HepG2 (cell line): ENCODE results near the gene SCYL1. TPM values are rescaled to one million over a fixed set of nuclear protein-coding genes. Genes with fewer than 3 reads are reported as not detected.

Source experiments
- CHD2 ChIP-seq: IDR thresholded peaks from 2 replicates; pipeline ENCODE4 v1.6.1; 2011; ENCODE audit warnings: low read depth, low read length, improper control_type of control experiment
- ETV5 ChIP-seq: IDR thresholded peaks from 2 replicates; pipeline ENCODE4 v1.6.1; 2018; ENCODE audit warnings: missing biosample characterization, missing genetic modification reagents, inconsistent platforms, borderline replicate concordance
- GFI1 ChIP-seq: sonication (generic); formaldehyde crosslinking; IDR thresholded peaks from 2 replicates; pipeline ENCODE4 v1.5.0; 2020; ENCODE audit warnings: missing genetic modification reagents, mild to moderate bottlenecking, borderline replicate concordance
- IKZF4 ChIP-seq: sonication (generic); formaldehyde crosslinking; IDR thresholded peaks from 2 replicates; pipeline ENCODE4 v1.5.1; 2020; ENCODE audit warnings: borderline replicate concordance, mild to moderate bottlenecking, low read depth, missing genetic modification reagents; ENCODE audit errors: not compliant biosample characterization
- PHF5A ChIP-seq: IDR thresholded peaks from one replicate; pipeline ENCODE4 v1.6.1; 2018; ENCODE audit warnings: low read depth, missing genetic modification reagents; ENCODE audit not compliant: unreplicated experiment
- RFX1 ChIP-seq: fragments of 450-650 bp; IDR thresholded peaks from 2 replicates; pipeline ENCODE4 v1.6.1; 2017
- SAFB2 ChIP-seq: sonication (generic); formaldehyde crosslinking; IDR thresholded peaks from 2 replicates; pipeline ENCODE4 v1.5.1; 2020; ENCODE audit warnings: missing genetic modification reagents, low read depth, mild to moderate bottlenecking, borderline replicate concordance
- SOX5 ChIP-seq: IDR thresholded peaks from 2 replicates; pipeline ENCODE4 v1.6.1; 2016; ENCODE audit warnings: borderline replicate concordance
- SRSF4 ChIP-seq: fragments of 200-400 bp; formaldehyde crosslinking; IDR thresholded peaks from one replicate; pipeline ENCODE4 v1.6.1; 2018; ENCODE audit warnings: mild to moderate bottlenecking, low read depth, low read length, moderate library complexity; ENCODE audit not compliant: poor library complexity, severe bottlenecking
- SRSF9 ChIP-seq: fragments of 200-400 bp; formaldehyde crosslinking; IDR thresholded peaks from 2 replicates; pipeline ENCODE4 v1.6.1; 2018; ENCODE audit warnings: borderline replicate concordance, mild to moderate bottlenecking, low read depth, low read length; ENCODE audit not compliant: insufficient read depth, poor library complexity, severe bottlenecking
- THAP11 ChIP-seq: IDR thresholded peaks from 2 replicates; pipeline ENCODE4 v1.6.1; 2016; ENCODE audit warnings: missing biosample characterization, missing genetic modification reagents
- TRAFD1 ChIP-seq: sonication (generic); formaldehyde crosslinking; IDR thresholded peaks from 2 replicates; pipeline ENCODE4 v1.5.1; 2020; ENCODE audit warnings: missing genetic modification reagents, mild to moderate bottlenecking, borderline replicate concordance
- ZBTB37 ChIP-seq: sonication (generic); formaldehyde crosslinking; IDR thresholded peaks from 2 replicates; pipeline ENCODE4 v1.4.0; 2020; ENCODE audit warnings: mild to moderate bottlenecking, missing genetic modification reagents
- ZNF652 ChIP-seq: IDR thresholded peaks from 2 replicates; pipeline ENCODE4 v1.6.1; 2016; ENCODE audit warnings: low read depth, borderline replicate concordance
- ZNF761 ChIP-seq: sonication (generic); formaldehyde crosslinking; conservative IDR thresholded peaks from 2 replicates; pipeline ENCODE4 v1.4.0; 2020; ENCODE audit warnings: mild to moderate bottlenecking, missing genetic modification reagents
- polyA plus RNA-seq, 8 experiments: library from polyadenylated mRNA; depleted of rRNA in 3 of 8; stranded (reverse) in 7 of 8; unstranded in 1 of 8; fragments of >200 nt; fragmentation: Illumina TruSeq in 4 of 8; extraction: Trizol in 4 of 8; gene quantifications; 2 replicates each; pipeline versions ENCODE4 v1.2.1 to v1.2.3, GENCODE V29; 2011 to 2016; ENCODE audit warnings: low read depth in 4 of 8, missing spikeins in 1 of 8, mixed read lengths in 1 of 8; ENCODE audit not compliant: insufficient read depth in 1 of 8
- total RNA-seq, 5 experiments: library from RNA; depleted of rRNA; stranded (reverse); fragments of >200 nt; fragmentation: Illumina TruSeq; extraction: Trizol; gene quantifications; 2 replicates each; pipeline ENCODE4 v1.2.3, GENCODE V29; 2016; ENCODE audit warnings: low read depth in 1 of 5
- TF ChIP-seq, protein P1 (sequence below): sonication (generic); formaldehyde crosslinking; IDR thresholded peaks from 2 replicates; pipeline ENCODE4 v1.4.0; 2020; ENCODE audit warnings: missing genetic modification reagents, borderline replicate concordance
- TF ChIP-seq, protein P2 (sequence below): sonication (generic); formaldehyde crosslinking; IDR thresholded peaks from 2 replicates; pipeline ENCODE4 v1.5.1; 2020; ENCODE audit warnings: mild to moderate bottlenecking, missing genetic modification reagents, borderline replicate concordance

Gene SCYL1
- total and polyA plus RNA-seq, 2 of the 13 experiments (the other 11 are each of a cell fraction or from before 2014, with no cell fraction given) = 65.9 to 103 TPM

- no peak; the same call in 1 of the 2 replicates for TF ChIP-seq TRAFD1 (CRISPR knock-in tag)
- TF ChIP-seq ETV5 (CRISPR knock-in tag) = peak; percentile 92
- no peak for TF ChIP-seq CHD2
- no peak; the same call in 1 of the 2 replicates for TF ChIP-seq GFI1 (CRISPR knock-in tag)
- TF ChIP-seq SOX5 (CRISPR knock-in tag) = peak; percentile 60; the same call in 1 of the 2 replicates
- TF ChIP-seq RFX1 = peak; percentile 48
- peak; percentile 96 for TF ChIP-seq THAP11 (CRISPR knock-in tag)
- peak; percentile 90 for TF ChIP-seq PHF5A
- peak; percentile 45; the same call in 1 of the 2 replicates for TF ChIP-seq SAFB2
- TF ChIP-seq IKZF4 (CRISPR knock-in tag) = peak; percentile 78
- no peak for TF ChIP-seq SRSF9
- no peak; the same call in 1 of the 2 replicates for TF ChIP-seq ZBTB37 (CRISPR knock-in tag)
- TF ChIP-seq, protein P1, sequence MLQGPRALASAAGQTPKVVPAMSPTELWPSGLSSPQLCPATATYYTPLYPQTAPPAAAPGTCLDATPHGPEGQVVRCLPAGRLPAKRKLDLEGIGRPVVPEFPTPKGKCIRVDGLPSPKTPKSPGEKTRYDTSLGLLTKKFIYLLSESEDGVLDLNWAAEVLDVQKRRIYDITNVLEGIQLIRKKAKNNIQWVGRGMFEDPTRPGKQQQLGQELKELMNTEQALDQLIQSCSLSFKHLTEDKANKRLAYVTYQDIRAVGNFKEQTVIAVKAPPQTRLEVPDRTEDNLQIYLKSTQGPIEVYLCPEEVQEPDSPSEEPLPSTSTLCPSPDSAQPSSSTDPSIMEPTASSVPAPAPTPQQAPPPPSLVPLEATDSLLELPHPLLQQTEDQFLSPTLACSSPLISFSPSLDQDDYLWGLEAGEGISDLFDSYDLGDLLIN (CRISPR knock-in tag) = no peak
- no peak for TF ChIP-seq SRSF4
- no peak for TF ChIP-seq ZNF652 (CRISPR knock-in tag)
- TF ChIP-seq, protein P2, sequence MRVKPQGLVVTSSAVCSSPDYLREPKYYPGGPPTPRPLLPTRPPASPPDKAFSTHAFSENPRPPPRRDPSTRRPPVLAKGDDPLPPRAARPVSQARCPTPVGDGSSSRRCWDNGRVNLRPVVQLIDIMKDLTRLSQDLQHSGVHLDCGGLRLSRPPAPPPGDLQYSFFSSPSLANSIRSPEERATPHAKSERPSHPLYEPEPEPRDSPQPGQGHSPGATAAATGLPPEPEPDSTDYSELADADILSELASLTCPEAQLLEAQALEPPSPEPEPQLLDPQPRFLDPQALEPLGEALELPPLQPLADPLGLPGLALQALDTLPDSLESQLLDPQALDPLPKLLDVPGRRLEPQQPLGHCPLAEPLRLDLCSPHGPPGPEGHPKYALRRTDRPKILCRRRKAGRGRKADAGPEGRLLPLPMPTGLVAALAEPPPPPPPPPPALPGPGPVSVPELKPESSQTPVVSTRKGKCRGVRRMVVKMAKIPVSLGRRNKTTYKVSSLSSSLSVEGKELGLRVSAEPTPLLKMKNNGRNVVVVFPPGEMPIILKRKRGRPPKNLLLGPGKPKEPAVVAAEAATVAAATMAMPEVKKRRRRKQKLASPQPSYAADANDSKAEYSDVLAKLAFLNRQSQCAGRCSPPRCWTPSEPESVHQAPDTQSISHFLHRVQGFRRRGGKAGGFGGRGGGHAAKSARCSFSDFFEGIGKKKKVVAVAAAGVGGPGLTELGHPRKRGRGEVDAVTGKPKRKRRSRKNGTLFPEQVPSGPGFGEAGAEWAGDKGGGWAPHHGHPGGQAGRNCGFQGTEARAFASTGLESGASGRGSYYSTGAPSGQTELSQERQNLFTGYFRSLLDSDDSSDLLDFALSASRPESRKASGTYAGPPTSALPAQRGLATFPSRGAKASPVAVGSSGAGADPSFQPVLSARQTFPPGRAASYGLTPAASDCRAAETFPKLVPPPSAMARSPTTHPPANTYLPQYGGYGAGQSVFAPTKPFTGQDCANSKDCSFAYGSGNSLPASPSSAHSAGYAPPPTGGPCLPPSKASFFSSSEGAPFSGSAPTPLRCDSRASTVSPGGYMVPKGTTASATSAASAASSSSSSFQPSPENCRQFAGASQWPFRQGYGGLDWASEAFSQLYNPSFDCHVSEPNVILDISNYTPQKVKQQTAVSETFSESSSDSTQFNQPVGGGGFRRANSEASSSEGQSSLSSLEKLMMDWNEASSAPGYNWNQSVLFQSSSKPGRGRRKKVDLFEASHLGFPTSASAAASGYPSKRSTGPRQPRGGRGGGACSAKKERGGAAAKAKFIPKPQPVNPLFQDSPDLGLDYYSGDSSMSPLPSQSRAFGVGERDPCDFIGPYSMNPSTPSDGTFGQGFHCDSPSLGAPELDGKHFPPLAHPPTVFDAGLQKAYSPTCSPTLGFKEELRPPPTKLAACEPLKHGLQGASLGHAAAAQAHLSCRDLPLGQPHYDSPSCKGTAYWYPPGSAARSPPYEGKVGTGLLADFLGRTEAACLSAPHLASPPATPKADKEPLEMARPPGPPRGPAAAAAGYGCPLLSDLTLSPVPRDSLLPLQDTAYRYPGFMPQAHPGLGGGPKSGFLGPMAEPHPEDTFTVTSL = no peak
- peak; percentile 85 for TF ChIP-seq ZNF761 (CRISPR knock-in tag)
Measured at GRCh38 chr11:65569973-65570918, 45.4 kb downstream of the SCYL1 start, which contains the start of gene ZNRD2 (continued).
